ENCODE measurements around the gene BRAP. TPM values are rescaled to one million over a fixed set of nuclear protein-coding genes. Genes with fewer than 3 reads are reported as not detected.

The BRAP gene
- polyA plus RNA-seq, 1 donor from 2014 or later: 23.4 TPM

- no peaks in the 10 kb centered on the region for H4K20me1 ChIP-seq (ENCODE audit: insufficient read depth)
- no peak overlapping the region for H3K9ac ChIP-seq (ENCODE audit: low read length)
- no peaks in the 10 kb centered on the region for H3F3A ChIP-seq (ENCODE audit: insufficient read depth, low read length, poor library complexity, severe bottlenecking)
- no peak for TF ChIP-seq RAD21 (conservative IDR thresholded peaks at IDR 0.05)
- TF ChIP-seq REST (IDR thresholded peaks at IDR 0.05; ENCODE audit: borderline replicate concordance): no peak
- TF ChIP-seq TAF1 (IDR thresholded peaks at IDR 0.05; ENCODE audit: low read depth): no peak
- no peak for TF ChIP-seq MXI1 (conservative IDR thresholded peaks at IDR 0.05; ENCODE audit: poor library complexity, severe bottlenecking)
- no peak for TF ChIP-seq CTCF (IDR thresholded peaks at IDR 0.05; ENCODE audit: poor library complexity, severe bottlenecking)
- no peak for TF ChIP-seq SMC3 (conservative IDR thresholded peaks at IDR 0.05; ENCODE audit: poor library complexity)
- no peak for TF ChIP-seq EZH2 (IDR thresholded peaks at IDR 0.05; ENCODE audit: borderline replicate concordance, insufficient read depth, low read length, poor library complexity, severe bottlenecking)
- no peak for TF ChIP-seq POLR2AphosphoS5 (IDR thresholded peaks at IDR 0.05)
- TF ChIP-seq EP300 (conservative IDR thresholded peaks at IDR 0.05; ENCODE audit: poor library complexity, severe bottlenecking): no peak
- no peak overlapping the region for H2AFZ ChIP-seq (ENCODE audit: low read depth, low read length)
- no peaks in the 10 kb centered on the region for H3K36me3 ChIP-seq (ENCODE audit: insufficient read depth, low read length)
- H3K4me3 ChIP-seq (ENCODE audit: low read length): no peak overlapping the region
- no peaks in the 10 kb centered on the region for H3K9me2 ChIP-seq (ENCODE audit: insufficient read depth, low read length)
- H3K27me3 ChIP-seq (ENCODE audit: insufficient read depth, low read depth, low read length): no peaks in the 10 kb centered on the region
- no peaks in the 10 kb centered on the region for H3K9me3 ChIP-seq (ENCODE audit: low read length)
- H3K4me2 ChIP-seq (ENCODE audit: low read length): no peak overlapping the region
- no peaks in the 10 kb centered on the region for H3K79me2 ChIP-seq (replicated peaks; ENCODE audit: insufficient read depth, low read length)
- H3K27ac ChIP-seq (ENCODE audit: low read length): no peak overlapping the region
These were observed 78.5 kb downstream of the BRAP start for GRCh38 chr12:111607239-111607638.

GRCh38 chr12:111606767-111607230 lies 79.0 kb downstream of the BRAP start:
- Histone ChIP-seq H3K4me2 (ENCODE audit: low read length) (no peak overlapping the region), H3K79me2 (replicated peaks; ENCODE audit: insufficient read depth, low read length) (no peaks in the 10 kb centered on the region), H3K9me2 (ENCODE audit: insufficient read depth, low read length) (no peaks in the 10 kb centered on the region), H3K36me3 (ENCODE audit: insufficient read depth, low read length) (no peaks in the 10 kb centered on the region), H4K20me1 (ENCODE audit: insufficient read depth) (no peaks in the 10 kb centered on the region), H3K27ac (ENCODE audit: low read length) (no peak overlapping the region), H3K9ac (ENCODE audit: low read length) (no peak overlapping the region), H2AFZ (ENCODE audit: low read depth, low read length) (no peak overlapping the region), H3K4me3 (ENCODE audit: low read length) (no peak overlapping the region), H3K27me3 (ENCODE audit: insufficient read depth, low read depth, low read length) (no peaks in the 10 kb centered on the region), H3K9me3 (ENCODE audit: low read length) (no peaks in the 10 kb centered on the region), H3F3A (ENCODE audit: insufficient read depth, low read length, poor library complexity, severe bottlenecking) (no peaks in the 10 kb centered on the region)
- TF ChIP-seq SMC3 (conservative IDR thresholded peaks at IDR 0.05; ENCODE audit: poor library complexity) (no peak), REST (IDR thresholded peaks at IDR 0.05; ENCODE audit: borderline replicate concordance) (no peak), CTCF (IDR thresholded peaks at IDR 0.05; ENCODE audit: poor library complexity, severe bottlenecking) (no peak), MXI1 (conservative IDR thresholded peaks at IDR 0.05; ENCODE audit: poor library complexity, severe bottlenecking) (no peak), EP300 (conservative IDR thresholded peaks at IDR 0.05; ENCODE audit: poor library complexity, severe bottlenecking) (no peak), TAF1 (IDR thresholded peaks at IDR 0.05; ENCODE audit: low read depth) (no peak)

Measured in neural cell (in vitro differentiated cells).